Osteocyte (in vitro differentiated cells): Measurements from ENCODE around the gene THSD4. TPM values are rescaled to one million over a fixed set of nuclear protein-coding genes. Genes with fewer than 3 reads are reported as not detected.

Source experiments
- DNase-seq: peaks from one replicate; pipeline ENCODE4 v3.0.0; 2021; ENCODE audit warnings: mixed read lengths; ENCODE audit not compliant: unreplicated experiment; ENCODE audit errors: extremely low spot score
- H3K27ac Mint-ChIP-seq: one replicate; pipeline ENCODE4 v1.8.0; 2021; ENCODE audit warnings: mild to moderate bottlenecking, mixed read lengths; ENCODE audit not compliant: unreplicated experiment
- H3K27me3 Mint-ChIP-seq: one replicate; pipeline ENCODE4 v1.8.0; 2021; ENCODE audit warnings: mixed read lengths; ENCODE audit not compliant: unreplicated experiment
- H3K36me3 Mint-ChIP-seq: one replicate; pipeline ENCODE4 v1.8.0; 2021; ENCODE audit warnings: mixed read lengths; ENCODE audit not compliant: unreplicated experiment
- H3K4me1 Mint-ChIP-seq: one replicate; pipeline ENCODE4 v1.8.0; 2021; ENCODE audit warnings: mixed read lengths; ENCODE audit not compliant: unreplicated experiment
- H3K4me3 Mint-ChIP-seq: one replicate; pipeline ENCODE4 v1.8.0; 2021; ENCODE audit warnings: mild to moderate bottlenecking, moderate library complexity, mixed read lengths; ENCODE audit not compliant: unreplicated experiment
- H3K9me3 Mint-ChIP-seq: one replicate; pipeline ENCODE4 v1.8.0; 2021; ENCODE audit warnings: mixed read lengths; ENCODE audit not compliant: unreplicated experiment
- total RNA-seq: library from RNA; stranded (reverse); gene quantifications from 2 replicates; pipeline ENCODE4 v1.2.1, GENCODE V29; 2021
- TF ChIP-seq, protein P1 (sequence below): fragments of 200-600 bp; sonication (generic); IDR thresholded peaks from 2 replicates; pipeline ENCODE4 v1.5.0; 2021; ENCODE audit warnings: antibody characterized with exemption, mild to moderate bottlenecking, moderate library complexity

The THSD4 gene
- total RNA-seq, 1 donor from 2014 or later = 5.7 TPM

DNA sequence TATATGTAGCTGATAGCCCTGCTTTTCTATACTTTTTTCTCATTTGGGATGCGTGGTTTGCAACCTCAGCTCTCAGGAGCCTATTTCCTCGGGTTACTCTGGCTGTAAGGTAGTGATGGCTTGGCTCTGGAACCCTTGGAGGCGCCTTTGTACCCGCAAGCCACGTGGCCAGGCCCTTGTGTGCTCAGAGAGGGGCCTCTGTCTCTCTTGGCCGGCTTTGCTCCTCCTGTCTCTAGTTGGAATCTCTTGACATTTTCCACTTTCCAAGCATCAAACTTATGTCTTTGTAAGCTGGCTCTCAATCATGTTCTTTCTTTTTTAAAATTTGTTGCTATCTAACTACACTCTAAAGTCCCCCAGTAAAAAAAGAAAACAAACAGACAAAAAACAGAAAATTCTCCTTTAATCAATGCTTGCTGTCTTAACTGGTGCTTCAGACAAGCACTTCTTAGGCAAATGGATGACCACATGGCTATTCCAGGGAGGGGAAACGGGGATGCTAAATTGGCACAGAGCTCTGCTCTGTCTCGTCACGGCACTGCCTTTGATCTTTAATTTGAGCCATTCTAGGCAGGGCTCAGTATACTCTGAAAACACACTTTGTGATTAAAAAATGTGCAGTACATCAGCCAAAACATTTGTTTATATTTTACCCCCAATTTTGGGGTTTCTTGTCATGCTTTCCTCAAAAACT, 514.7 kb downstream of the THSD4 start:
- Mint-ChIP-seq H3K36me3 (no peaks in the 10 kb centered on the region), H3K9me3 (no peaks in the 10 kb centered on the region), H3K4me3 (no peak overlapping the region), H3K27me3 (peaks cover 8% of the 10 kb centered on the region), H3K4me1 (peaks cover 7% of the 10 kb centered on the region), H3K27ac (no peak overlapping the region)
- TF ChIP-seq, protein P1, sequence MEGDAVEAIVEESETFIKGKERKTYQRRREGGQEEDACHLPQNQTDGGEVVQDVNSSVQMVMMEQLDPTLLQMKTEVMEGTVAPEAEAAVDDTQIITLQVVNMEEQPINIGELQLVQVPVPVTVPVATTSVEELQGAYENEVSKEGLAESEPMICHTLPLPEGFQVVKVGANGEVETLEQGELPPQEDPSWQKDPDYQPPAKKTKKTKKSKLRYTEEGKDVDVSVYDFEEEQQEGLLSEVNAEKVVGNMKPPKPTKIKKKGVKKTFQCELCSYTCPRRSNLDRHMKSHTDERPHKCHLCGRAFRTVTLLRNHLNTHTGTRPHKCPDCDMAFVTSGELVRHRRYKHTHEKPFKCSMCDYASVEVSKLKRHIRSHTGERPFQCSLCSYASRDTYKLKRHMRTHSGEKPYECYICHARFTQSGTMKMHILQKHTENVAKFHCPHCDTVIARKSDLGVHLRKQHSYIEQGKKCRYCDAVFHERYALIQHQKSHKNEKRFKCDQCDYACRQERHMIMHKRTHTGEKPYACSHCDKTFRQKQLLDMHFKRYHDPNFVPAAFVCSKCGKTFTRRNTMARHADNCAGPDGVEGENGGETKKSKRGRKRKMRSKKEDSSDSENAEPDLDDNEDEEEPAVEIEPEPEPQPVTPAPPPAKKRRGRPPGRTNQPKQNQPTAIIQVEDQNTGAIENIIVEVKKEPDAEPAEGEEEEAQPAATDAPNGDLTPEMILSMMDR = no peak
- DNase-seq = no peak

- TF ChIP-seq, protein P1 = no peak
- Mint-ChIP-seq H3K27me3 (peaks cover 7% of the 10 kb centered on the region), H3K4me3 (no peak overlapping the region), H3K4me1 (peaks cover 8% of the 10 kb centered on the region), H3K9me3 (no peaks in the 10 kb centered on the region), H3K27ac (no peak overlapping the region), H3K36me3 (no peaks in the 10 kb centered on the region)
- DNase-seq = no peak
These were observed 515.2 kb downstream of the THSD4 start for GRCh38 chr15:71630475-71630809.

- no peaks in the 10 kb centered on the region for H3K36me3 Mint-ChIP-seq
- no peak overlapping the region for H3K4me3 Mint-ChIP-seq
- no peak for DNase-seq
- peaks cover 6% of the 10 kb centered on the region for H3K27me3 Mint-ChIP-seq
- H3K9me3 Mint-ChIP-seq = no peaks in the 10 kb centered on the region
- H3K4me1 Mint-ChIP-seq = peaks cover 11% of the 10 kb centered on the region
- H3K27ac Mint-ChIP-seq = no peak overlapping the region
- TF ChIP-seq, protein P1 = no peak
These were observed 517.4 kb downstream of the THSD4 start for GRCh38 chr15:71632576-71633195.

DNA sequence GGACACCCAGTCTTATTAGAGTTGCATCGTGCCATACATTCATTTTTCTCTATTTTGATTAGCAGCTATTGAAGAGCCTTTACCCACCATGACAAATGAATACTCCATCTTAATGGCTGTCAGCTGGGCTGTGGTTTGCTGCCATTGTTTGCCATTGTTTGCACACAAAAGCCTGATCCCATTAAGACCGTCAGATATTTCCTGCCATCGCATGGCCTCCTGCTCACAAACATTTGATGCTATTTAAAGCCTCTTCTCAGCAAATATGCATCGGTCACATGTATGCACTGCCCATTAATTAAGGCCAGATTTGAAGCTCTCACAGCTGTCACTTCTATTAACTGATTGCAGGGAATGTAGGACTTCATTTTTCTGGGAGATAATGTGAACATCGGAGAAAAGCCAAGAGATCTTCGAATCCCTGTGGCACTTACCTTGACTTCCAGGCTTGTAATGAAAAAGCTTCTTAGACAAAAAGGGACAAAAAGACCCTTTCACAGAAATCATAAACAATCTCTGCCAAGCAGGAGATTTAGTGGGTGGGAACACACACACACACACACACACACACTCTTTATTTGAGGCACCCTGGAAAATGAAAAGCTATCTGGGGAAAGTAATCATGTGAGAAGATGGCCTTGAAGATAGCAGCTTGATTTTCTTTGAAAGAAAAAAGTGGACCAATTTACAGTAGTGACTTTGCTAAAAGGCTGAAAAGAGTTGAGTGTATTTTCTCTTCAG, 519.7 kb downstream of the THSD4 start:
- TF ChIP-seq, protein P1 = no peak
- no peak overlapping the region for H3K4me3 Mint-ChIP-seq
- H3K27ac Mint-ChIP-seq = no peak overlapping the region
- no peaks in the 10 kb centered on the region for H3K36me3 Mint-ChIP-seq
- DNase-seq = no peak
- no peaks in the 10 kb centered on the region for H3K9me3 Mint-ChIP-seq
- H3K4me1 Mint-ChIP-seq = peaks cover 11% of the 10 kb centered on the region
- H3K27me3 Mint-ChIP-seq = peaks cover 10% of the 10 kb centered on the region

DNA sequence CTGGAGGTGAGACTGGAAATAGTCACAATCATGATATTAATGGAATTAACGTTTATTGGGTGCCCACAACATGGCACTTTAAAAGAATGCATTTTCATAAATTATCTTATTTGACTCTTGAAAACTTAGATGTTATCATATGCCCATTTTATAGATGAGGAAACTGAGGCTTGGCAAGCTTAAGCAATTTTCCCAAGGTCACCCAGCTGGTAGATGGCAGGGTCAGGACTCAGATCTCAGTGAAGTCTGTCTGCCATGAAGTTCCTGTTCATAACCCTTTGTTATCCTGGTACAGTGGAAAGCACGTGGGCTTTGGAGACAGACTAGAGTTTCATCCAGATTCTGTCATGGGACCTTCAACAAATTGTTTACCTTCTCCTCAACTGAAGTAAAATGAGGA, 520.5 kb downstream of the THSD4 start:
- H3K27ac Mint-ChIP-seq = no peak overlapping the region
- H3K36me3 Mint-ChIP-seq = no peaks in the 10 kb centered on the region
- TF ChIP-seq, protein P1 = no peak
- no peak overlapping the region for H3K4me3 Mint-ChIP-seq
- no peaks in the 10 kb centered on the region for H3K9me3 Mint-ChIP-seq
- DNase-seq = no peak
- H3K27me3 Mint-ChIP-seq = peaks cover 10% of the 10 kb centered on the region
- peaks cover 11% of the 10 kb centered on the region for H3K4me1 Mint-ChIP-seq
